GM21515 (cell line): ENCODE data around the gene EFHD2.
"Not testable (repeated sequence)": the region's sequence is repeated elsewhere in the genome, so short reads cannot be mapped to it uniquely, and the experiment has no call there.

Source experiments
- ATAC-seq: cut with Tn5 transposase; IDR thresholded peaks from one replicate; pipeline ENCODE4 v1.9.1; 2021; ENCODE audit not compliant: unreplicated experiment

Gene EFHD2, protein sequence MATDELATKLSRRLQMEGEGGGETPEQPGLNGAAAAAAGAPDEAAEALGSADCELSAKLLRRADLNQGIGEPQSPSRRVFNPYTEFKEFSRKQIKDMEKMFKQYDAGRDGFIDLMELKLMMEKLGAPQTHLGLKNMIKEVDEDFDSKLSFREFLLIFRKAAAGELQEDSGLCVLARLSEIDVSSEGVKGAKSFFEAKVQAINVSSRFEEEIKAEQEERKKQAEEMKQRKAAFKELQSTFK

GRCh38 chr1:15409388-15410222 lies at the start of gene EFHD2:
TSS of gene EFHD2 (plus strand) at chr1:15409888. CDS start at chr1:15409972, 84 bp downstream.
- ATAC-seq = peak; percentile 76

DNA sequence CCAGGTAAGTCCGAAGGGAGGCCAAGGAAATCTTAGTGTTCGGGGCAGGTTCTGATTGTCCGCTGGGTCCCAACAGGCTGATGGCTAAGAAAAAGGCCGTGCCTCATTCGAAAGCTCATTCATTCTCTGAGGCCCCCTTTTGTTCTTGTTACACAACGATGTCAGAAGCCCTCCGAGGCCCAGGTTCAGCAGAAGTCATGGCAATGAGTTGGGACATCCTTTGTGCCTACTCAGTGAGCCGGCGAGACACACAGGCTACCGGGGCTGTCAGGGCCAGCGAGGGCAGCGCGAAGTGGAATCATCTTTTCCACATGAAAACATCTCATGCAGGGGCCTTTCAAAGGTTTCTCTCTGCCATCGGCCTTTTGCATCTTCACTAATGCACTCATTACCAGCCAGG lies 49.0 kb upstream of the EFHD2 start:
- ATAC-seq = no peak

DNA sequence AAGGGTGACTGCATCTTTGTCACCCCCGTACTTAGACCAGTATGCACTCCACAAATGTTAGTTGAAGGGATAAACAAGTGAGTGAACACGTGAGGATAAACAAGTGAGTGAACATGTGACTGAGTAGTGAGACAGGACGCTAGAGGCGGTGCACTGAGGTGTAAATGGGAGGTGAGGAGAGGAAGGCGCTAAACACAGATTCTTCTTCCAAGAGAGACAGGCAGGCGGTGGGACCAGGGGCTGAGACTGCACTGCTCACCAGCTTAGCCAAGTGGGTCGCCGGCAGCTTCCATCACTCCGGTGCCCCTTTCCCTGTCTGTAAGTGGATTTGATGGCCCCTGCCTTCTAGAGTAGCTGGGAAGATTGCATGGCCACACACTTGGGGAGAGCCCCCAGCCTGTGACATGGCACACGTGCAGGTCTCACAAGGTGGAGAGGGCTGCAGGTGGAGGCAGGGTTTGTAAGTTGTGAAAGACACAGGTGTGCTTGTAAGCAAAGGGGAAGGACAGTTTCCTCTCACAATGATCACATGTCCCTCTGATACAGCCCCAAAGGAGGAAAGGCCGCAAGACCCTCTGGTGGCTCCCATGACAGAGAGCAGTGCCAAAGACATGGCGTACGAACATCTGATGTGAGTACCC lies 47.5 kb upstream of the EFHD2 start:
- no peak for ATAC-seq

- ATAC-seq = no peak
Measured at GRCh38 chr1:15362737-15363128, 47.0 kb upstream of the EFHD2 start.

DNA sequence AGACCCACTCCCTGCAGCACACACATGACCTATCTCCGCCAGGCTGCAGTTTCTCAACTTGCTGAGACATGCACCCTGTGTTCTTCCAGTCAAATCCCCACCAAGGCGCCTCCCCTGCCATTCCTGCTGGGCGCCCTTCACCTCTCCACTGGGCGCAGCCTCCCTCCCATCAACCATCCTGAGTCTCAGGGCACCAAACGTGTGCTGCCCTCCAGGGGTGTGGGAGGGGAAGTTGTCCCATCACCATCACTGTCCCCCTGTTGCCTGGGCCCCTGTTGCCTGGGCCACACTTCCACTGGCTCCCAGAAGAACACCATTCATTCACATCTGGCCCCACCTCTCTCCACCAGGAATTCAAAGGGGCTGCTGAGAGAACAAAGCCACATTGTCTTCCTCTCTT lies 44.9 kb upstream of the EFHD2 start:
- no peak for ATAC-seq

- ATAC-seq = no peak
Measured at GRCh38 chr1:15368888-15369287, 40.8 kb upstream of the EFHD2 start.

- ATAC-seq = no peak
Measured at GRCh38 chr1:15370268-15370667, 39.4 kb upstream of the EFHD2 start.

GRCh38 chr1:15370781-15371520 lies 38.7 kb upstream of the EFHD2 start:
- no peak for ATAC-seq

DNA sequence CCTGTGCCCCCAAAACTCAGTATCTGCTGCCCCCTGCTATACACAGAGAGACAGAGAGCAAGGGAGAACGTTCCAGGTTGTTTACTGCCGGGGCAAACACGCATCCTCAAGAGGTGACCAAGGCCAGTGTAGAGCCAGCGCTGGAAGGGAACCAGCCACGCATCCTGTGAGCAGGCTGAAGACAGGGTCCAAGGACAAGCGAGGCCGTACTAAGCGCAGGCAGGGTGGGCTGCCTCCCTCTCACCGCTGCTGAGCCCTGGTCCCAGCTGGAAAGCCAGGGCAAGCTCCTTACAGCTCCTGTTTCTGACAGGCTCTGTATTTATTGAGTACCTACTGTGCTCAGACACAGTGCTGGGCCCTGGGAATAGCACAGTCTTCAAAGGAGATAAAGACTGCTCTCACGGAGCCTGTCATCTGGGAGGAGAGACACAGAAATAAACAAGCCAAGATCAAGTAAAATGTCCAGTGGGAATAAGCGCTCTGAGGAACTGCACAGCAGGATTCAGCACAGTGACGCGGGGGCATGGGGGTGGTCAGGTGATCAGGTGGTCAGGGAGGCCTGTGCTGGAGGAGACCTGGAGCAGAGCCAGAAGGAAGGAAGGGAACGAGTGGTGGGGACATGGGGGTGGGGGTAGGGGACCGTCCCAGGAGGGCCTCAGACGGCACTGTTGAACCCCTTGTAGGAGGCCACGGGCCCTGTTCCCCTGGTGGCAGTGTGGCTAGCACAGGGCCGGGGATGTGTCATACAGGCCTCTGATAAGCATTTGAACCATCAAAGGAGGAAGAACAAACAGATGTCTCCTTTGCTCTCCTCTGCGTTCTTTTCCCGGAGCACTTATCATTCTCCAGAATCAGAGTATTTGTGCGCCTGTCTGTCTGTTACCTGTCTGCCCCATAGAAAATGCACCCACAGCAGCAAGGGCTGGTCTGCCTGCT lies 37.8 kb upstream of the EFHD2 start:
- no peak for ATAC-seq

DNA sequence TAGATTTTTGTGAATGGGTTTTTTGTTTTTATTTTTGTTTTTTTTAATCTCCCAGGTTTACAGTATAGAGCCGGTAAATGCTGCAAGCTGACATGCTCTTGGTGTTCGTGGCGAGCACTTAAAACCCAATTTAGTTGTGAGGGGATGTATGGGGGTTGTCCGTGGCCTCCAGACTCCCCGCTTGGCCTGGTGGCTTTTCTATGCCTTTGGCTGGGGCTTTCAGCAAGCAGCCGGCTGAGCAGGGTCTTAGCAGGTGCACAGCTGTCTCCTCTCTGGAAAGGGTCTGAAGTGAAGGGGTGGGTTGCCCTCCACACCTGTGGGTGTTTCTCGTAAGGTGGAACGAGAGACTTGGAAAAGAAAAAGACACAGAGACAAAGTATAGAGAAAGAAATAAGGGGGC lies 31.0 kb upstream of the EFHD2 start:
- ATAC-seq = no peak

DNA sequence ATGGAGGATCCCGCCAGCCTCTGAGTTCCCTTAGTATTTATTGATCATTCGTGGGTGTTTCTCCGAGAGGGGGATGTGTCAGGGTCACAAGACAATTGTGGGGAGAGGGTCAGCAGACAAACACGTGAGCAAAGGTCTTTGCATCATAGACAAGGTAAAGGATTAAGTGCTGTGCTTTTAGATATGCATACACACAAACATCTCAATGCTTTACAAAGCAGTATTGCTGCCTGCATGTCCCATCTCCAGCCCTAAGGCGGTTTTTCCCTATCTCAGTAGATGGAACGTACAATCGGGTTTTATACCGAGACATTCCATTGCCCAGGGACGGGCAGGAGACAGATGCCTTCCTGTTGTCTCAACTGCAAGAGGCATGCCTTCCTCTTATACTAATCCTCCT lies 30.5 kb upstream of the EFHD2 start:
- ATAC-seq = not testable (repeated sequence)

- ATAC-seq = no peak
Measured at GRCh38 chr1:15380601-15381508, 28.8 kb upstream of the EFHD2 start.

DNA sequence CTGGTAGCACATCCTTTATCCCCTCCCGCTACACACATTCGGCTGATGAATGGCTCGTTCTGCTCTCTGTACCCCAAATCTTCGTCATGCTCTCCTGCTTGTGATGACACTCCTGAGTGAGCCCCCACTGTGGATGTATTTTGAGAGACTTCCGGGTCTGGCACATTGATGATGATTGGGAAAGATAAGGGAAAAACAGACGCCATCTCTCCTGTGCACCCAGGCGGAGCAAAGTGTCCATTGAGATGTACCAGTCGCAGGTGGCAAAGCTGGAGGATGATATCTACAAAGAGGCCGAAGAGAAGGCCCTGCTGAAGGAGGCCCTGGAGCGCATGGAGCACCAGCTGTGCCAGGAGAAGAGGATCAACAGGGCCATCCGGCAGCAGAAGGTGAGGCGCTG lies 27.9 kb upstream of the EFHD2 start:
- no peak for ATAC-seq

- ATAC-seq = no peak
Measured at GRCh38 chr1:15382601-15383518, 26.8 kb upstream of the EFHD2 start.

DNA sequence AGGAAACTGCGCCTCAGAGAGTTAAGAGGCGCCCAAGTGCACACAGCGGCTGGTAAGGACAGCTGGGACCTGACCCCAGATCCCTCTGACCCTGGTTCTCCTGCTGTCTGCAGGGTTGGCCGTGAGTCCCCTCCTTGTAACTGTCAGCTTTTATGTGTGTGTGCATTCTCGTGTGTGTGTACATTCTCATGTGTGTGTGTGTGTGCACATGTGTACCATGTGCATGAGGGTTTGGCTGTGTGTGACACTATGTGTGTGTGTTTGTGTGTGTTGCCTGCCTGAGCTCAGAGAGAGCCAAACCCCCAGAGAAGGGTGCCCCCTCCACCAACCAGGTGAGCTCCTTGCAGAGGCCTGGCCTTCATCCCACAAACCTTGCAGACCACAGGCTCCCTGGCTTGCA lies 25.9 kb upstream of the EFHD2 start:
- ATAC-seq = no peak

GRCh38 chr1:15384301-15384901 lies 25.3 kb upstream of the EFHD2 start:
- ATAC-seq = peak; percentile 47

- ATAC-seq = no peak
Measured at GRCh38 chr1:15385420-15385819, 24.3 kb upstream of the EFHD2 start.
